Measurements from ENCODE around the gene LFNG.

LFNG gene

GRCh38 chr7:2503056-2503941 is 16.3 kb upstream of the LFNG start:
- Histone ChIP-seq H3K36me3 (ENCODE audit: insufficient read depth, low read length) (no peaks in the 10 kb centered on the region), H3K4me1 (ENCODE audit: insufficient read depth, low read length) (peaks cover 17% of the 10 kb centered on the region; the same call in 1 of the 2 replicates), H3K9ac (ENCODE audit: low read depth, low read length) (no peak overlapping the region), H3K9me3 (ENCODE audit: control insufficient read depth, insufficient read depth, low read length) (no peaks in the 10 kb centered on the region)

- H3K4me1 ChIP-seq (ENCODE audit: insufficient read depth, low read length), result peaks cover 9% of the 10 kb centered on the region; the same call in 1 of the 2 replicates
- H3K36me3 ChIP-seq (ENCODE audit: insufficient read depth, low read length), result no peaks in the 10 kb centered on the region
- no peak overlapping the region for H3K9ac ChIP-seq (ENCODE audit: low read depth, low read length)
- no peaks in the 10 kb centered on the region for H3K9me3 ChIP-seq (ENCODE audit: control insufficient read depth, insufficient read depth, low read length)
Measured at GRCh38 chr7:2504128-2504888, 15.3 kb upstream of the LFNG start.

GRCh38 chr7:2504889-2505375 is 14.6 kb upstream of the LFNG start:
- no peak overlapping the region for H3K9ac ChIP-seq (ENCODE audit: low read depth, low read length)

GRCh38 chr7:2505401-2505800 is 14.2 kb upstream of the LFNG start:
- H3K9ac ChIP-seq (ENCODE audit: low read depth, low read length), result no peak overlapping the region
- H3K36me3 ChIP-seq (ENCODE audit: insufficient read depth, low read length), result no peaks in the 10 kb centered on the region
- no peaks in the 10 kb centered on the region; the same call in 1 of the 2 replicates for H3K4me1 ChIP-seq (ENCODE audit: insufficient read depth, low read length)
- H3K9me3 ChIP-seq (ENCODE audit: control insufficient read depth, insufficient read depth, low read length), result no peaks in the 10 kb centered on the region

More at GRCh38 chr7:2504889-2505375, 14.6 kb upstream of the LFNG start:
- Histone ChIP-seq H3K36me3 (ENCODE audit: insufficient read depth, low read length) (no peaks in the 10 kb centered on the region), H3K9me3 (ENCODE audit: control insufficient read depth, insufficient read depth, low read length) (no peaks in the 10 kb centered on the region), H3K4me1 (ENCODE audit: insufficient read depth, low read length) (peaks cover 3% of the 10 kb centered on the region; the same call in 1 of the 2 replicates)

GRCh38 chr7:2507208-2507916 is 12.2 kb upstream of the LFNG start:
- Histone ChIP-seq H3K4me1 (ENCODE audit: insufficient read depth, low read length) (no peaks in the 10 kb centered on the region; the same call in 1 of the 2 replicates), H3K36me3 (ENCODE audit: insufficient read depth, low read length) (no peaks in the 10 kb centered on the region), H3K9me3 (ENCODE audit: control insufficient read depth, insufficient read depth, low read length) (no peaks in the 10 kb centered on the region), H3K9ac (ENCODE audit: low read depth, low read length) (no peak overlapping the region)

- no peaks in the 10 kb centered on the region for H3K36me3 ChIP-seq (ENCODE audit: insufficient read depth, low read length)
- H3K9me3 ChIP-seq (ENCODE audit: control insufficient read depth, insufficient read depth, low read length), result no peaks in the 10 kb centered on the region
- H3K9ac ChIP-seq (ENCODE audit: low read depth, low read length), result no peak overlapping the region
- H3K4me1 ChIP-seq (ENCODE audit: insufficient read depth, low read length), result no peaks in the 10 kb centered on the region; the same call in 1 of the 2 replicates
Measured at GRCh38 chr7:2507917-2508306, 11.7 kb upstream of the LFNG start.

- H3K36me3 ChIP-seq (ENCODE audit: insufficient read depth, low read length), result no peaks in the 10 kb centered on the region
- no peak overlapping the region for H3K9ac ChIP-seq (ENCODE audit: low read depth, low read length)
- no peaks in the 10 kb centered on the region; the same call in 1 of the 2 replicates for H3K4me1 ChIP-seq (ENCODE audit: insufficient read depth, low read length)
- H3K9me3 ChIP-seq (ENCODE audit: control insufficient read depth, insufficient read depth, low read length), result no peaks in the 10 kb centered on the region
Measured at GRCh38 chr7:2508327-2509215, 11.0 kb upstream of the LFNG start.

GRCh38 chr7:2509298-2509906 is 10.2 kb upstream of the LFNG start:
- no peaks in the 10 kb centered on the region for H3K9me3 ChIP-seq (ENCODE audit: control insufficient read depth, insufficient read depth, low read length)
- no peaks in the 10 kb centered on the region; the same call in 1 of the 2 replicates for H3K4me1 ChIP-seq (ENCODE audit: insufficient read depth, low read length)
- no peaks in the 10 kb centered on the region for H3K36me3 ChIP-seq (ENCODE audit: insufficient read depth, low read length)
- no peak overlapping the region for H3K9ac ChIP-seq (ENCODE audit: low read depth, low read length)

- H3K4me1 ChIP-seq (ENCODE audit: insufficient read depth, low read length), result no peaks in the 10 kb centered on the region; the same call in 1 of the 2 replicates
- no peak overlapping the region for H3K9ac ChIP-seq (ENCODE audit: low read depth, low read length)
- H3K36me3 ChIP-seq (ENCODE audit: insufficient read depth, low read length), result no peaks in the 10 kb centered on the region
- H3K9me3 ChIP-seq (ENCODE audit: control insufficient read depth, insufficient read depth, low read length), result no peaks in the 10 kb centered on the region
Measured at GRCh38 chr7:2510130-2510776, 9.3 kb upstream of the LFNG start.

GRCh38 chr7:2510909-2511768 is 8.4 kb upstream of the LFNG start:
- Histone ChIP-seq H3K4me1 (ENCODE audit: insufficient read depth, low read length) (no peaks in the 10 kb centered on the region; the same call in 1 of the 2 replicates), H3K9ac (ENCODE audit: low read depth, low read length) (no peak overlapping the region), H3K36me3 (ENCODE audit: insufficient read depth, low read length) (no peaks in the 10 kb centered on the region), H3K9me3 (ENCODE audit: control insufficient read depth, insufficient read depth, low read length) (no peaks in the 10 kb centered on the region)

GRCh38 chr7:2511769-2512168 is 7.8 kb upstream of the LFNG start:
- peaks cover 3% of the 10 kb centered on the region; the same call in 1 of the 2 replicates for H3K4me1 ChIP-seq (ENCODE audit: insufficient read depth, low read length)

GRCh38 chr7:2512179-2512661 is 7.4 kb upstream of the LFNG start:
- H3K4me1 ChIP-seq (ENCODE audit: insufficient read depth, low read length), result peaks cover 7% of the 10 kb centered on the region; the same call in 1 of the 2 replicates
- H3K36me3 ChIP-seq (ENCODE audit: insufficient read depth, low read length), result no peaks in the 10 kb centered on the region
- no peaks in the 10 kb centered on the region for H3K9me3 ChIP-seq (ENCODE audit: control insufficient read depth, insufficient read depth, low read length)
- H3K9ac ChIP-seq (ENCODE audit: low read depth, low read length), result no peak overlapping the region

More at GRCh38 chr7:2511769-2512168, 7.8 kb upstream of the LFNG start:
- no peaks in the 10 kb centered on the region for H3K9me3 ChIP-seq (ENCODE audit: control insufficient read depth, insufficient read depth, low read length)
- no peaks in the 10 kb centered on the region for H3K36me3 ChIP-seq (ENCODE audit: insufficient read depth, low read length)
- H3K9ac ChIP-seq (ENCODE audit: low read depth, low read length), result no peak overlapping the region
